Ovary (tissue), 9 donors: ENCODE results near the gene TCFL5. TPM values are rescaled to one million over a fixed set of nuclear protein-coding genes. Genes with fewer than 3 reads are reported as not detected.

Experiments used
- DNase-seq, 5 donors: peaks; one replicate each; pipeline ENCODE4 v3.0.0-alpha.2; 2019 to 2020
- H3K27ac ChIP-seq, 2 donors: fragments of 200-600 bp; one replicate each; pipeline versions ENCODE4 v1.5.1 to v1.8.0; 2019 to 2022
- H3K27me3 ChIP-seq: fragments of 200-600 bp; one replicate; pipeline ENCODE4 v1.8.0; 2022
- H3K36me3 ChIP-seq: fragments of 200-600 bp; sonication (generic); one replicate; pipeline ENCODE4 v1.5.1; 2019
- H3K4me1 ChIP-seq: one replicate; pipeline ENCODE4 v1.8.1; 2013; ENCODE audit warnings: mild to moderate bottlenecking, moderate library complexity; ENCODE audit not compliant: insufficient read depth
- H3K4me3 ChIP-seq: fragments of 200-600 bp; sonication (generic); one replicate; pipeline ENCODE4 v1.5.1; 2017
- H3K9me3 ChIP-seq, 2 donors: fragments of 200-600 bp in 1 of 2; sonication (generic) in 1 of 2; one replicate each; pipeline versions ENCODE4 v1.5.1 to v1.8.1; 2013 to 2019; ENCODE audit warnings: mild to moderate bottlenecking in 1 of 2, moderate library complexity in 1 of 2
- EP300 ChIP-seq: sonication (generic); formaldehyde crosslinking; IDR thresholded peaks from one replicate; pipeline ENCODE4 v1.6.1; 2017; ENCODE audit warnings: antibody characterized with exemption
- POLR2A ChIP-seq: fragments of 450-650 bp; IDR thresholded peaks from one replicate; pipeline ENCODE4 v1.6.1; 2017; ENCODE audit warnings: antibody characterized with exemption, mild to moderate bottlenecking, moderate library complexity
- WGBS, 3 donors: extraction: QIAGEN DNeasy Blood & Tissue Kit in 1 of 3; methylation state at CpG; one replicate each; pipeline versions ENCODE4 v1.1.5 to v1.1.7; 2013 to 2017; 5-methylcytosine and 5-hydroxymethylcytosine counted together
- intact Hi-C, 4 donors: fragments of 100-400 bp; cut with DNase I; formaldehyde crosslinking; loops; one replicate each; pipeline versions ENCODE4 v1.11.0 to v1.15.1; 2022 to 2023
- polyA plus RNA-seq, 2 donors: library from polyadenylated mRNA; stranded (reverse); fragments of 200-250 nt in 1 of 2; fragments of 350-450 nt in 1 of 2; fragmentation: Illumina TruSeq in 1 of 2; extraction: RNeasy Lipid Tissue Mini Kit (QIAGEN cat#74804) in 1 of 2; gene quantifications; one replicate each; pipeline ENCODE4 v1.2.3, GENCODE V29; 2013 to 2014
- total RNA-seq, 7 donors: library from RNA; depleted of rRNA in 2 of 7; stranded (reverse); fragments of >200 nt in 2 of 7; fragmentation: NEBNext Ultra II Directional in 3 of 7; extraction: Animal tissue kit (Norgen Biotek cat#: 25700) in 3 of 7; gene quantifications; one replicate each; pipeline versions ENCODE4 v1.1.0 to v1.2.4, GENCODE V29; 2016 to 2023
- TF ChIP-seq, protein P1 (sequence below), 3 donors: fragments of 450-650 bp in 2 of 3; fragments of 200-600 bp in 1 of 3; IDR thresholded peaks; one replicate each; pipeline versions ENCODE4 v1.5.1 to v1.8.0; 2016 to 2022; ENCODE audit warnings: antibody characterized with exemption in 3 of 3, mild to moderate bottlenecking in 1 of 3
- donor health status: DM: no; HTN: no; CAD: no; lungs with moderate emphysema.
- donor health status: DM: no; HTN: no; CAD: no.
- donor health status: Bipolar disorder and iron deficiency.
- donor health status: DM: yes; HTN: yes; CAD: no.
- donor health status: DM: no; HTN: no; CAD: no.
- donor health status: DM: yes; HTN: yes; CAD: no.

TCFL5 gene
- total and polyA plus RNA-seq, 9 donors, result 8.1 to 17.9 (median 12.3) TPM

DNA sequence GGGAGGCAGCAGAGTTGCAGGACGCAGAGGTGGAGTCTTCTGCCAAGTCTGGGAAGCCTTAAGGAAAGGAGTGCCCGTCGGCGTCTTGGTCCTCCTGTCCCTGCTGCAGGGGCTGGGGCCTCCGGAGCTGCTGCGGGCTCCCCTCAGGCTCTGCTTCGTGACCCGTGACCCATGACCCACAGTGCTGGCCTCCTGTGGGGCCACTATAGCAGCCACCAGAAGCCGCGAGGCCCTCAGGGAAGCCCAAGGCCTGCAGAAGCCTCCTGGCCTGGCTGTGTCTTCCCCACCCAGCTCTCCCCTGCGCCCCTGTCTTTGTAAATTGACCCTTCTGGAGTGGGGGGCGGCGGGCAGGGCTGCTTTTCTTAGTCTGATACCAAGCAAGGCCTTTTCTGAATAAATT lies 48.0 kb downstream of the TCFL5 start:
- intact Hi-C loops, result no loop called here
- WGBS, 3 donors, result 67 to 78% (median 73%) methylated on average over 13 of the region's 13 CpGs
- H3K36me3 ChIP-seq, result no peaks in the 10 kb centered on the region
- H3K27ac ChIP-seq, result no peak overlapping the region
- TF ChIP-seq, protein P1, sequence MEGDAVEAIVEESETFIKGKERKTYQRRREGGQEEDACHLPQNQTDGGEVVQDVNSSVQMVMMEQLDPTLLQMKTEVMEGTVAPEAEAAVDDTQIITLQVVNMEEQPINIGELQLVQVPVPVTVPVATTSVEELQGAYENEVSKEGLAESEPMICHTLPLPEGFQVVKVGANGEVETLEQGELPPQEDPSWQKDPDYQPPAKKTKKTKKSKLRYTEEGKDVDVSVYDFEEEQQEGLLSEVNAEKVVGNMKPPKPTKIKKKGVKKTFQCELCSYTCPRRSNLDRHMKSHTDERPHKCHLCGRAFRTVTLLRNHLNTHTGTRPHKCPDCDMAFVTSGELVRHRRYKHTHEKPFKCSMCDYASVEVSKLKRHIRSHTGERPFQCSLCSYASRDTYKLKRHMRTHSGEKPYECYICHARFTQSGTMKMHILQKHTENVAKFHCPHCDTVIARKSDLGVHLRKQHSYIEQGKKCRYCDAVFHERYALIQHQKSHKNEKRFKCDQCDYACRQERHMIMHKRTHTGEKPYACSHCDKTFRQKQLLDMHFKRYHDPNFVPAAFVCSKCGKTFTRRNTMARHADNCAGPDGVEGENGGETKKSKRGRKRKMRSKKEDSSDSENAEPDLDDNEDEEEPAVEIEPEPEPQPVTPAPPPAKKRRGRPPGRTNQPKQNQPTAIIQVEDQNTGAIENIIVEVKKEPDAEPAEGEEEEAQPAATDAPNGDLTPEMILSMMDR (IDR thresholded peaks at IDR 0.05), result no peak
- no peak for TF ChIP-seq EP300
- no peak for TF ChIP-seq POLR2A
- peaks cover 4% of the 10 kb centered on the region for H3K27me3 ChIP-seq
- H3K4me1 ChIP-seq, result peaks cover 5% of the 10 kb centered on the region
- H3K9me3 ChIP-seq, result no peaks in the 10 kb centered on the region
- H3K4me3 ChIP-seq, result no peak overlapping the region
- DNase-seq, result no peak

DNA sequence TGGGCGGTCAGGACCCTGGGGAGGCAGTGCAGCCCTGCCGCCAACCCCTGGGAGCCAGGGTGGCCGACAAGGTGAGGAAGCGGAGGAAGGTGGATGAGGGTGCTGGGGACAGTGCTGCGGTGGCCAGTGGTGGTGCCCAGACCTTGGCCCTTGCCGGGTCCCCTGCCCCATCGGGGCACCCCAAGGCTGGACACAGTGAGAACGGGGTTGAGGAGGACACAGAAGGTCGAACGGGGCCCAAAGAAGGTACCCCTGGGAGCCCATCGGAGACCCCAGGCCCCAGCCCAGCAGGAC lies 48.8 kb downstream of the TCFL5 start:
- no peaks in the 10 kb centered on the region for H3K9me3 ChIP-seq
- no peak overlapping the region for H3K4me3 ChIP-seq
- intact Hi-C loops, result no loop called here
- H3K4me1 ChIP-seq, result peaks cover 4% of the 10 kb centered on the region
- TF ChIP-seq EP300 (no peak), POLR2A (no peak)
- TF ChIP-seq, protein P1 (IDR thresholded peaks at IDR 0.05), result no peak
- no peak for DNase-seq
- no peak overlapping the region for H3K27ac ChIP-seq
- WGBS, 3 donors, result 88 to 90% (median 90%) methylated on average over 11 of the region's 11 CpGs
- H3K36me3 ChIP-seq, result no peaks in the 10 kb centered on the region
- H3K27me3 ChIP-seq, result peaks cover 4% of the 10 kb centered on the region

DNA sequence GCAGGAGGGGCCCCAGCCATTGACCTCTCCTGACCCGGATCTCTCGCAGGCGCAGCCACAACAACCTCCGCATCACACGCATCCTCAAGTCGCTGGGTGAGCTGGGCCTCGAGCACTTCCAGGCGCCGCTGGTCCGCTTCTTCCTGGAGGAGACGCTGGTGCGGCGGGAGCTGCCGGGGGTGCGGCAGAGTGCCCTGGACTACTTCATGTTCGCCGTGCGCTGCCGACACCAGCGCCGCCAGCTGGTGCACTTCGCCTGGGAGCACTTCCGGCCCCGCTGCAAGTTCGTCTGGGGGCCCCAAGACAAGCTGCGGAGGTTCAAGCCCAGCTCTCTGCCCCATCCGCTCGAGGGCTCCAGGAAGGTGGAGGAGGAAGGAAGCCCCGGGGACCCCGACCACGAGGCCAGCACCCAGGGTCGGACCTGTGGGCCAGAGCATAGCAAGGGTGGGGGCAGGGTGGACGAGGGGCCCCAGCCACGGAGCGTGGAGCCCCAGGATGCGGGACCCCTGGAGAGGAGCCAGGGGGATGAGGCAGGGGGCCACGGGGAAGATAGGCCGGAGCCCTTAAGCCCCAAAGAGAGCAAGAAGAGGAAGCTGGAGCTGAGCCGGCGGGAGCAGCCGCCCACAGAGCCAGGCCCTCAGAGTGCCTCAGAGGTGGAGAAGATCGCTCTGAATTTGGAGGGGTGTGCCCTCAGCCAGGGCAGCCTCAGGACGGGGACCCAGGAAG lies 49.3 kb downstream of the TCFL5 start:
- no peaks in the 10 kb centered on the region for H3K9me3 ChIP-seq
- DNase-seq, result no peak
- H3K27ac ChIP-seq, result no peak overlapping the region
- H3K36me3 ChIP-seq, result no peaks in the 10 kb centered on the region
- WGBS, 3 donors, result 85 to 86% (median 85%) methylated on average over 43 of the region's 43 CpGs
- H3K27me3 ChIP-seq, result peaks cover 4% of the 10 kb centered on the region
- no peak overlapping the region for H3K4me3 ChIP-seq
- intact Hi-C loops, result no loop called here
- peaks cover 4% of the 10 kb centered on the region for H3K4me1 ChIP-seq
- TF ChIP-seq, protein P1 (IDR thresholded peaks at IDR 0.05), result no peak
- TF ChIP-seq EP300 (no peak), POLR2A (no peak)

DNA sequence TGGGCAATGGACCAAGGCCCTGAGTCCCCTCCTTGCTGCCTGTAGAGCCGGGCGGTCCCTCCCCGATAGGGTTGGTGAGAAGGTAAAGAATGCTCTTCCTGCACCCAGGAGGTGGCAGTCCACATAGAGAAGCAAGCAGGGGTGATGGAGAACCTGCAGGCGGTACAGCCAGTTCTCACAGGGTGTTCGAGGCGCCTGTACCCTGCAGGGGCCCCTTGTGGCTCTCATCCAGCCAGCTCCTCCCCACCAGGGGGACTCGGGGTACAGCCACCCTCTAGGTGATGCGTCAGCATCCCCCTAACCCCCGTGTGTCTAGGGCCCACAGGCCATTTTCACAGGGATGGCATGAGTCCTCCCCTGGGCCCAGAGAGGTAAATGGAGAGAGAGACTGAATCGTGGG lies 49.9 kb downstream of the TCFL5 start:
- no peaks in the 10 kb centered on the region for H3K9me3 ChIP-seq
- intact Hi-C loops, result no loop called here
- DNase-seq, result no peak
- WGBS, 3 donors, result 74 to 79% (median 74%) methylated on average over 10 of the region's 10 CpGs
- no peaks in the 10 kb centered on the region for H3K36me3 ChIP-seq
- TF ChIP-seq POLR2A (no peak), EP300 (no peak)
- TF ChIP-seq, protein P1 (IDR thresholded peaks at IDR 0.05), result no peak
- no peak overlapping the region for H3K4me3 ChIP-seq
- peaks cover 5% of the 10 kb centered on the region for H3K4me1 ChIP-seq
- H3K27ac ChIP-seq, result no peak overlapping the region
- peaks cover 4% of the 10 kb centered on the region for H3K27me3 ChIP-seq
